ENCODE measurements around the gene LUZP2.

DNA sequence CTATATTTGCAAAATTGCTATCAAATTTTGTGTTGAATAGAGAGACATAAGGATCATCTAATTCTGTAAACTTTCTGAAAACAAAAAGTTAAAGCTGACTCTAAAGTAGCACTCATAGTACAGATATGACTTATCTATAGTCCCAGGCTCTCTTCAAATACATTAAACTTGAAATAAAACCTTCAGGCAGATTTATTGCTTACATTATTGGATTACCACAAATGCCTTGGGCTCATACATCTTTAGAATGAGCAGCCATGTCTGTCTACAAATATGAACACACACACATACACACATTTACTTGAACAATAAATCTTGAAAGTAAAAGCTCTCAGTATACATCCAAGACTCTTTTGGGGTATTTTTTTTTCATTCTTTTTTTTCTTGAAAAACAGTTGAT, 207.9 kb downstream of the LUZP2 start:
- TF ChIP-seq CTCF (IDR thresholded peaks at IDR 0.05) (no peak), POLR2A (IDR thresholded peaks at IDR 0.05) (no peak)
